Measurements from ENCODE around the gene PTPN21. TPM values are rescaled to one million over a fixed set of nuclear protein-coding genes. Genes with fewer than 3 reads are reported as not detected.
A peak's percentile ranks its signal among the peaks of the same experiment; 100 is the strongest.

PTPN21 gene
- total RNA-seq, 2 donors from 2014 or later, result 22.2 to 23.6 TPM

- Histone ChIP-seq H3K4me1 (no peaks in the 10 kb centered on the region), H3K4me3 (peak within 1 kb of the TSS; percentile 77), H3K9me3 (no peaks in the 10 kb centered on the region), H3K9ac (ENCODE audit: low read depth in 2 of 2, low read length in 2 of 2) (peak within 1 kb of the TSS; percentile 77 to 88), H3K27ac (peak within 1 kb of the TSS; percentile 87), H3K36me3 (no peaks in the 10 kb centered on the region), H3K27me3 (no peaks in the 10 kb centered on the region)
- intact Hi-C loops (cut with DNase I), result no loop called here
- peak; percentile 85 for DNase-seq
- TF ChIP-seq, protein P1, sequence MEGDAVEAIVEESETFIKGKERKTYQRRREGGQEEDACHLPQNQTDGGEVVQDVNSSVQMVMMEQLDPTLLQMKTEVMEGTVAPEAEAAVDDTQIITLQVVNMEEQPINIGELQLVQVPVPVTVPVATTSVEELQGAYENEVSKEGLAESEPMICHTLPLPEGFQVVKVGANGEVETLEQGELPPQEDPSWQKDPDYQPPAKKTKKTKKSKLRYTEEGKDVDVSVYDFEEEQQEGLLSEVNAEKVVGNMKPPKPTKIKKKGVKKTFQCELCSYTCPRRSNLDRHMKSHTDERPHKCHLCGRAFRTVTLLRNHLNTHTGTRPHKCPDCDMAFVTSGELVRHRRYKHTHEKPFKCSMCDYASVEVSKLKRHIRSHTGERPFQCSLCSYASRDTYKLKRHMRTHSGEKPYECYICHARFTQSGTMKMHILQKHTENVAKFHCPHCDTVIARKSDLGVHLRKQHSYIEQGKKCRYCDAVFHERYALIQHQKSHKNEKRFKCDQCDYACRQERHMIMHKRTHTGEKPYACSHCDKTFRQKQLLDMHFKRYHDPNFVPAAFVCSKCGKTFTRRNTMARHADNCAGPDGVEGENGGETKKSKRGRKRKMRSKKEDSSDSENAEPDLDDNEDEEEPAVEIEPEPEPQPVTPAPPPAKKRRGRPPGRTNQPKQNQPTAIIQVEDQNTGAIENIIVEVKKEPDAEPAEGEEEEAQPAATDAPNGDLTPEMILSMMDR (IDR thresholded peaks at IDR 0.05), result no peak
Observed at GRCh38 chr14:88562831-88563686, 8.3 kb upstream of the PTPN21 start, which contains the start of gene ZC3H14. Gene ZC3H14 (plus strand): TSS chr14:88563037. CDS start chr14:88563134, 97 bp downstream.

- no peaks in the 10 kb centered on the region for H3K27me3 ChIP-seq
- no peaks in the 10 kb centered on the region for H3K9me3 ChIP-seq
- peak overlapping the region; percentile 31 to 77 for H3K9ac ChIP-seq (ENCODE audit: low read depth in 2 of 2, low read length in 2 of 2)
- H3K4me1 ChIP-seq, result no peaks in the 10 kb centered on the region
- DNase-seq, result no peak
- H3K4me3 ChIP-seq, result peak overlapping the region; percentile 77
- peak overlapping the region; percentile 87 for H3K27ac ChIP-seq
- TF ChIP-seq, protein P1 (IDR thresholded peaks at IDR 0.05), result no peak
- no peaks in the 10 kb centered on the region for H3K36me3 ChIP-seq
- intact Hi-C loops (cut with DNase I), result no loop called here
Observed at GRCh38 chr14:88562532-88562830, 7.7 kb upstream of the PTPN21 start.

- TF ChIP-seq, protein P1 (IDR thresholded peaks at IDR 0.05), result no peak
- H3K27me3 ChIP-seq, result no peaks in the 10 kb centered on the region
- DNase-seq, result no peak
- H3K4me3 ChIP-seq, result no peak overlapping the region
- H3K27ac ChIP-seq, result no peak overlapping the region
- intact Hi-C loops (cut with DNase I), result loop anchor here (5.0 kb wide), 1 partner anchor 68 kb away; no protein-coding TSS in a partner anchor
- H3K9me3 ChIP-seq, result no peaks in the 10 kb centered on the region
- no peak overlapping the region for H3K9ac ChIP-seq (ENCODE audit: low read depth in 2 of 2, low read length in 2 of 2)
- no peaks in the 10 kb centered on the region for H3K36me3 ChIP-seq
- no peaks in the 10 kb centered on the region for H3K4me1 ChIP-seq
Observed at GRCh38 chr14:88559852-88560251, 5.0 kb upstream of the PTPN21 start.

DNA sequence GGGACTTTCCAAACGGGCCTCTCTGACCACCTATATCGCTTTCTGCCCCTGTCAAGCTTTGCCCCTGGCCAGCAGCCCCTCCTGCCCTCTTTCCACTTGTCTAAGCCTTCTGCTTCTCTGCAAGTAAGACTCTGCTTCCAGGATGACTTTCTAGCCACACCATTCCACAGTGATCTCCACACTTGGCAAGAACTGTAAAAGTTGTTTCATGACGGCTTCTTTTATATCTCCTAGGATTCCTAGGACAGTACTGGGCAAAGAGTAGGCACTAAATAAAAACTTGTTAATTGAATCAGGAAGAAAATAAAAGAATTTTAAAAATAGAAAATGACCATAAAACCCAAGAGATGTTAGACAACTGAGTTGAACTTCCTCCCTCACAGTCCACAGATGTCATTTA lies 1.8 kb upstream of the PTPN21 start:
- Histone ChIP-seq H3K9me3 (no peaks in the 10 kb centered on the region), H3K4me1 (no peaks in the 10 kb centered on the region), H3K27ac (no peak overlapping the region), H3K27me3 (no peaks in the 10 kb centered on the region), H3K36me3 (no peaks in the 10 kb centered on the region), H3K9ac (ENCODE audit: low read depth in 2 of 2, low read length in 2 of 2) (no peak overlapping the region), H3K4me3 (no peak overlapping the region)
- intact Hi-C loops (cut with DNase I), result loop anchor here (5.0 kb wide), 1 partner anchor 64 kb away; no protein-coding TSS in a partner anchor
- no peak for DNase-seq
- TF ChIP-seq, protein P1 (IDR thresholded peaks at IDR 0.05), result no peak

DNA sequence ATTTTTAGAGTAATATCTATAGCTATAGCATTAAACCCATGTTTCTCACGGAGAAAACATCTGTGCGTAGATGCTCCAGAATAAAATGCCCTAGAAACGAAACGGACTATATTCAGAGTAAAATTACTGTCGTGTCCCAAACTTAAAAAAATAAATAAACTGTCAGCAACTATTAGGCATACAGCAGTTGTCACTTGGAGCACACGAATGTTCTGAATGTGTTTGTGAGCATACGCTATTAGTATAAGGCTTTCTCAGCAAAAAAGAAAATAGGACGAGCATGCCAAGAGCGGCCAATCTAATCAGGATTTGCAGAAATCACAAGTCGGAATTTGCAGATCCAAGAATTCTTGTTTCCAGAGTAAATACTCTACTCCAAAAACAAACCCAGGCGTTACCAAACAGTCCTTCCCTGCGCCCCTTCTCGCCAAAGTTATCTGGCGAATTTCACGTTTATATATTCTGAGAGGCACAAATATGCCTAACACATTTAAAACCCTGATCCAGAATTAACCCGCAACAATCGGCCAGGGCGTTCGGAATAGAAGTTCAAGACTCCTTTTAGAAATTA lies 836 bp downstream of the PTPN21 start:
- Histone ChIP-seq H3K36me3 (no peaks in the 10 kb centered on the region), H3K27ac (peak overlapping the region; percentile 76), H3K4me1 (no peaks in the 10 kb centered on the region), H3K4me3 (peak overlapping the region; percentile 64), H3K9me3 (no peaks in the 10 kb centered on the region), H3K9ac (ENCODE audit: low read depth in 2 of 2, low read length in 2 of 2) (peak overlapping the region; percentile 79 to 86), H3K27me3 (no peaks in the 10 kb centered on the region)
- no peak for DNase-seq
- TF ChIP-seq, protein P1 (IDR thresholded peaks at IDR 0.05), result no peak
- intact Hi-C loops (cut with DNase I), result no loop called here
